EH (cell line): ENCODE measurements around the gene IGF2.

Experiments
- DNase-seq: peaks from one replicate; pipeline ENCODE4 v3.0.0-alpha.2; 2015; ENCODE audit warnings: low read depth

IGF2 gene

DNA sequence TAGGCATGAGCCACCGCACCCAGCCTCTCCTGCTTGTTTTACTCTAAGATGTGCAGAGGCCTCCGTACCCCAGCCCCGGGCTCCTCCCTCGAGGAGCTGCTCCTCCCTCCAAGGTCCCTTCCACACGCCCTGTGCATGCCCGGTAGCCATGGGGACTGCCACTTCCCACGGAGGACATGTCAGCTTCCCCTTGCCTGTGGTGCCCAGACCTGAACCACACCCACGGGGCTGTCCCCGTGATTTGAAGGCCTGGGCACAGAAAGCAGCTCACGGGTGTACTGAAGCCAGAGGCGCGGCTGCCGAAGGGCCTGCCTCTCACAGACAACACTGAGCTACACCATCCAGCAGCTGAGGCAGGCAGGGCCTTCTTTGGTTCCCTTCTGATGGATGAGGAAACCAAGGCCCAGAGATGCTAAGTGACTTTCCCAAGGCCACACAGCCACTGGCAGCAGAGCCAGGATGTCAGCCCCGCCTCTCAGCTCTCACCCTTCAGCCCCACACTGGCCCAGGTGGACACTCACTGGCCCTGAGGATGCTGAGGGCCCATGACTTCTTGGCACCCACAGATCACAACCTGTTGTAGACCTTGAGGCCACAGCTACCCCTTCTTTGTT is 14.5 kb upstream of the IGF2 start:
- DNase-seq: no peak

DNA sequence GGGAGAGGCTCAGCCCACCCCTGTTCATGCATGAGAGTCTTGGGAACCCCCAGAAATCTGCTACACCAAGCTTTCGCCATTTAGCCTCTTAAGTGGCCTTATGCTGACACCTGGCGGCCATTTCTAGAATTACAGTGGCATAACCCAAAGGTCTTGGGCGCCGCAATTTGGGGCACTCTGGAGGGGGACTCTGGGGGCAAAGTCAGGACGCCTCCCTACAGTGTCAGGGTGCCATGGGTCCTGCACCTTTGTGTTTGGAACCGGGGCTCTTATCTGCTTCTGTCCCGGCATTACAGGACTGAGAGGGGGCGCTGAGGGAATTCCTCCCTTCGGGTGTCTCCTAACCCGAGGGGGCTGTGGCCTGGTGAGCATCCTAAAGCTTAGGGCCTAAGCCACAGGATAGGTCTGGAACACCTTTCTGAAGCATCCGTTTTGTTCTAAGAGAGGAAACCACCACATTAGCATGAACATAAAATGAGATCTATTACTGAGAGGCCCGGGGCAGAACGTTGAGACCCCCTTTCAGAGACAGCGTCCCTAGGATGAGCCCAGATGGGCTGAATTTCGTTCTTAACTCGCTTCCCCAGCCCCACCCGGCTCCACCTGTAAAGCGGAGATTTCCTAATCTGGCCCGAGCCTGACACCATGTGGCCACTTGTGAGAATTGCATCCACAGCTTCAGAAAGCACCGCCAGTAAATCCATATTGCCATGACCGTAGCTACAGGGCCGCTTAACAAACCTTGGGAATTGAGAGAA is 12.5 kb upstream of the IGF2 start:
- peak; percentile 71 for DNase-seq

DNA sequence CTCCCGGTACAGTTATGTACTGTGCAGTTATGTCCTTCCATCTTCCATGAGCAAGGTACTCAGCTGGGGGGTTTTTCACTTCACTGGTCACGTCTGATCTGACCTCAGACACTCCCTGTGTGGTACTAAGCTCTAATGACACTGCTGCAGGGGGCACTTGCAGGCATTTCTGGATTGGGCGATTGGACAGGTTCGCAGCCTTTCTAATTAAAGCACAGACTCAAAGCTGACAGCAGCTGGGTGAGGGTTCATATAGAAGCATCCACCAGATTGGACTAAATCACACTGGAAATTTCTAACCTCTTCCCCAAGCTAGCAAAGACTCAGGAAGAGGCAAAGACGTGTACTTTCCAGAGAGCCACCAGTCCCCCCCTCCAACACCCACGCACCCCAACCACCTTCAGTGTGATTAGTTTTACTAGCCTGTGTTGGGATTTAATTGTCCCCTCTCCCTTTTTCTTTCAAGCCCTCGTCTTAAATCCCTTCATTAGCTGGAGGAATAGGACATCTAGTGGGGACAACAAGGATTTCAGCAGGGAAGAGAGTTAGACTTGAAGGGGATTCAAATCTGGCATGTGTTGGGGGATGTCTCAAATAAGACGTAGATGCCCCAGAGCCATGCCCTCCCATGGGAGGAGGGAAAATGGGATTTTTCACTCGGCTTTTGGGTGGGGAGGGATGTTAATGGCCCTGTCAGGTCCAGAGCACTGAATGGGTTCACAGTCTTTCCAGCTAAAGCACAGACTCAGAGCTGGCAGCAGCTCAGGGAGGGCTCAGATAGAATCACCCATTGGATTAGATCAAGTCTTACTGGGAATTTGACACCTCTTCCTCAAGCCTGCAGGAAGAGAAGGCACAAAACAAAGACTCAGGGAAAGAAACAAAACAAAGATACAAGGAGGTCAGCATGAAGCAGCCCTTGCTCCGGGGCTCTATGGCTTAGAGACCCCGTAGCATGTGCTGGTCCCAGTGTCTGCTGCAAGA is 11.0 kb upstream of the IGF2 start:
- peak; percentile 56 for DNase-seq

DNA sequence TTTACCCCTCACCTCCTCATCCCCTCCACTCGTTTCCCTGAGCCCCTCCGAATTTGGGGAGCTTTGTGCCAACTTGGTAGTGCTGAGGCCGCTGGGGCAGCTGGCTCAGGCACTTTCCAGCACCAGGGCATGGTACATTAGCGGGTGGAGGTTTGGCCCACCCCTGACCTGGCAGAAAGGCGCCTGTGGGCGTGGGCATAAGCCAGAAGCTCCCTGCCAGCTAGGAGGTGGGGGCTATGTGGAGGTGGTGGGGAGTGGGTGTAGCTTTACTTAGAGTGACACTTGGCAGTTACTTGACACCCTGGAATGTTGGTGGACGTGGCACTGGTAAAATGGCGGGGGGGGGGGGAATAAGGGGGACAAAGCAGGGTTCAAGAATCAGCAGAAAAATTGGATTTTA is 10.3 kb upstream of the IGF2 start:
- DNase-seq: no peak

DNA sequence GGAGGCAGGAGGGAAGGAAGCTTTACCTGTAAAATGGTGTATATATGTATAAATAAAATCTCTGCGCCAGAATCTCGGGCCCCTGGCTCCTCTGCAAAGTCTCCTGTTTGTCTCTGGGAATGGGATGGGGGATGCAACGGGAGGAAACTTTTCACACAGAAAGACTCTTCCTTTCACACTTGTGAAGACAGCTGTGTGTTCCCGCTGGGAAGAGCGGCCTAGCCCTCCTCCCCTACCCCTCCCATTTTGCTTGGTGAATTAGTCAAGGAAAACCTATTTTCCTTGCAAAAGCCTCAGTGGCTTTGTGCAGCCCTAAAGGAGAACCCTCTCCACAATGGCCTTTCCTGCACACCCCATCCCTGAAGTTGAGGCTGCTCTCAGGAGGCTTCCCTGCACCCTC is 9.4 kb upstream of the IGF2 start:
- DNase-seq: no peak

DNA sequence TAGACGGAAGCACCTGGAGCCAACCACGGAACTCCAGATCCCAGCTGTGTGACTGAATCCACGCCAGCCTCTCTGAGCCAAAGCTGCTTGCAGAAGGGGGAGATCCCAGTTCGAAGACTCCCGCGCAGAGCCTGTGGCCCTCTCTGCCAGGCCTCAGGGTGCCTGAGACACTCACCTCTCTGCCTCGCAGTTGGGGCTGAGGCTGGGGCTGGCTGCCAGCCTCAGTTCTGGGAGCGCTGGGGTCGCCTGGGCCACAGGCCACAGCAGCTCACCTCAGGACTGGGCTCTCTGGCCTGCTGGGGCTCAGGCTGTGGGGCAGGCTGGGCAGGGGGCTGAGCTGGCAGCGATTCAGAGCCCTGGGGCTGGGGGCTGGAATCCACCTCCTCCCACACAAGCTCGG is 8.2 kb upstream of the IGF2 start:
- no peak for DNase-seq

DNA sequence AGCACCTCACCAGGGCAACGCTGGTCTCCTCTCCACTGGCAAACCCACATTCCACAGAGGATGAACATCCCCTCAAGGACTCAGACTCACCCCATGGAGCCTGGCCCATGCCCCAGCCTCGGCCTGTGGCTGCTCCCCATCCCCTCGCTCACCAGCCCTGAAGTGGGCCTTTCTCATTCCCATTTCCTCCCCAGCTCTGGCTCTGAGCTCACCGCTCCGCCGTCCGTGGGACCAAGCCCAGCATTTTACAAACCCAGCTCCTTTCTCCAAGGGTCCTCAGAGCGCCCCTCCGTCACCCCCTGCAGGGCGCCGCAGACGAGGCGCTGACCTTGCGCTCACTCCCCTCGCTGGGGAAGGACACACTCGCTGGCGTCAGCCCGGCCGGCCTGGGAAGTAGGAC is 6.9 kb upstream of the IGF2 start:
- DNase-seq: no peak

DNA sequence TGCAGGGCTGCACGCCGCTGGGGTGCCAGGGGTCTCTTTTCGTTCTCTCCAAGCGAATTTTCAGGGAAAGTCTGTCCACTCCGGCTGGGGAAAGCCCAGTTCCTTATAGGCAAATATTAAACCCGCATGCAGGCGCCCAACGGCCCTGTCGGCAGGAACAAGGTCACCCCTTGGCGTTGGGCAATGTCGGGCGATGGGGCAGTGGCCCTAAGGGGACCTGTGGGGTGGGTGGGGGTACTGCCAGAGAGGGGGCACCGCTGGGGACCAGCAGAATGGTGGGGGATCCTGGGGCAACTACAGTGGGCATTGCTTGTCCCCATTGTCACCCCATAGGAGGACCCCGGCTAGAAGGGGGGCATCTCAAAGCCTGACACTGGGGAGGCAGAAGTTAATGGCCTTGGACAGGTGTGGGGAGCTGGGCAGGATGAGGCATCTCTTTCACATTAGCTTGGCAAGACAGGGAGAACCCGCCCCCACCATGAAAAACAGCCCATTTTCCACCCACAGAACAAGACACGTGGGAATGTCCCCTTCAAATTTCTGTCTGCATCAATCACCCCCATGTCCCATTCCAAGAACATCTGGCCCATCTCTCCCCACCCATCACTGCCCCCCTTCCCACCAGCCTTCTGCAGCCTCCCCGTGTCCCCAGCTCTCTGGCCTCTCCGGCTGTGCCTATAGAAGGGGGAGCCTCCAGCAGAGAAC is 5.5 kb upstream of the IGF2 start:
- DNase-seq: no peak

DNA sequence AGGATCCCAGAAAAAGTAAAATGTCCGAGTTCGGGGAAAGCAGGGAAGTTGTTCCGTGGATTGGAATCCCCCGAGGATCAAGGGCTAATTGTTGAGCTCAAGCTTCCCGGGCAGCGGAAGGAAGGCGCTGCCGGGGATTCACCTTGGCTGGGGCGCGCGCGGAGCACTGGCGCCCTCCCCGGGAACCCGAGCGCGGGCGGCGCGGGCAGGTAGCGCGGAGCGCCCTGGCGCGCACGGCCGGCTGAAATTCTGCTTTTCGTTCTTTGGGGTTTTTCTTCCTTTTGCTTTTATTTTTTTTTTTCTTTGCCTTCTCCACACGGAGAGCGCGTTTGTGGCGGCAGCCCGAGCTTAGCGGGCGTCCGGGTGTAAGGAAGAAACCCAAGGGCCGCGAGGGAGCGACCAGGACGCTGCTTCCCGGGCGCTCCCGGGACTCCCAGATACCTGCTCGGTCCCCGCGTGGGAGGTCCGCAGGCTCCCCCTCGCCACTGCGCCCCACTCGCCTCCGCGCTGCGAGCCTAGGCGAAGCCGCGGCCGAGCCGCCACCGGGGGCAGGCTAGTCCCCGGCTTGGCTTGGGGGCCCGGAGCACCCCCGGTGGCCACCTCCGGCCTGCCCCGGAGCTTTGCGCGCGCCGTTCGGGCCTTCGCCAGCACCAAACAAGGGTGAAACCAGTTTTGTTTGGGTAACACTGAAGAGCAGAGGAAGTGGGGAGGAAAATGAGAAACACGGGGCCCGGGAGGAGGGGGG is 4.8 kb upstream of the IGF2 start:
- no peak for DNase-seq

DNA sequence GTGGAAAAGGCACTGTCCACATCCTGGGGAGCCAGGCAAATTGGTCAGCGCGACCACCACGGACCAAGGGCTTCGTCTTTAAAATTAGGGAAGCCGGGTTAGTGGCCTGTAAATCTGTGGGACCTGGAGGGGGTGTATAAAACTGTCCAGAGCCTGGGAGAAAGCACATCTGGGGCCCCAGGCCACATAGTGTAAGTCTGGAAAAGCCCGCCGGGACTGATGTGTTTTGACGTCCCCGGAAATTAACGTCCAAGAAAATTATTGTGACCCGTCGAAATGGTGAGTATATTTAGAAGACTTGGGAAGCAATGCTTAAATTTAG is 4.2 kb upstream of the IGF2 start:
- DNase-seq: no peak

DNA sequence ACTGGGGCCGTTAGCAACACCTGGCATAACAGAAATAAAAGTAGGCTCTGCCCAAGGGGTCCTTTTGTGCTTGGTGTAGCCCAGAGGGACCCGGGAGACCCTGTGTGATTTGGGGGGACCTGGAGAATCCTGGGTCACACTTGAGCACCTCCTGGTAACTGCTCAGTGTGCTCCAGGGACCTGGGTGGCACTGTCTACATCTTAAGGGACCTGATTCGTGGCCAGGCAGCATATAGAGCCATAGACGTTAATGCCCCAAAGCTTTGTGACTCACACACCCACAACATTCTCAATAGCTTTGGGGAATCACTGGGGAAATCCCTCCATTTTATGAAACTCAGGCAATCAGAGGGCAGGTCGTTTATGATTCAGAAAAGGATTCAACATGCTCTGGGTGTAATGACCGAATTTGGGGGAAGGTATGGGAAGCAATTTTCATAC is 3.6 kb upstream of the IGF2 start:
- peak; percentile 59 for DNase-seq

DNA sequence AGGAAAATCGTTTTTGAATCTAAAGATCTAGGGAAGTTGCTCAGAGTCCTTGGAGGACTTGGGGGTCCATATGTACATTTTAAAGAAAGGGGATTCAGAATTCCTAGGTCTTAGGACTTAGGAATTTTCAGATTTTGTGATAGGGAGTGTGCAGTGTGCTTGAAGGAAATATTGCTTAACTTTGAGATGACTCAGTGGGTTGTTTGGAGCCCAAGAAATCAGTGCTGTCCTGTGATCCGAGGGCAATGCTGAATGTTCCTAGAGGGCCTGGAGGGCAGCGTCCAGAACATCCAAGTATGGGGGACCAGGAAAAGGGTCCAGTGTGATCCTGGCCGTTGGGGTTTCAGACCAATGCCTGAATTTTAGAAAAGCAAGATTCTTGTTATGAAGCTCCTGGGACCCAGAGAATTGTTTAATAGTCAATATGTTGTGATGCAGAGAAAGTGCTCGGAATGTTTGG is 3.1 kb upstream of the IGF2 start:
- DNase-seq: peak; percentile 51

DNA sequence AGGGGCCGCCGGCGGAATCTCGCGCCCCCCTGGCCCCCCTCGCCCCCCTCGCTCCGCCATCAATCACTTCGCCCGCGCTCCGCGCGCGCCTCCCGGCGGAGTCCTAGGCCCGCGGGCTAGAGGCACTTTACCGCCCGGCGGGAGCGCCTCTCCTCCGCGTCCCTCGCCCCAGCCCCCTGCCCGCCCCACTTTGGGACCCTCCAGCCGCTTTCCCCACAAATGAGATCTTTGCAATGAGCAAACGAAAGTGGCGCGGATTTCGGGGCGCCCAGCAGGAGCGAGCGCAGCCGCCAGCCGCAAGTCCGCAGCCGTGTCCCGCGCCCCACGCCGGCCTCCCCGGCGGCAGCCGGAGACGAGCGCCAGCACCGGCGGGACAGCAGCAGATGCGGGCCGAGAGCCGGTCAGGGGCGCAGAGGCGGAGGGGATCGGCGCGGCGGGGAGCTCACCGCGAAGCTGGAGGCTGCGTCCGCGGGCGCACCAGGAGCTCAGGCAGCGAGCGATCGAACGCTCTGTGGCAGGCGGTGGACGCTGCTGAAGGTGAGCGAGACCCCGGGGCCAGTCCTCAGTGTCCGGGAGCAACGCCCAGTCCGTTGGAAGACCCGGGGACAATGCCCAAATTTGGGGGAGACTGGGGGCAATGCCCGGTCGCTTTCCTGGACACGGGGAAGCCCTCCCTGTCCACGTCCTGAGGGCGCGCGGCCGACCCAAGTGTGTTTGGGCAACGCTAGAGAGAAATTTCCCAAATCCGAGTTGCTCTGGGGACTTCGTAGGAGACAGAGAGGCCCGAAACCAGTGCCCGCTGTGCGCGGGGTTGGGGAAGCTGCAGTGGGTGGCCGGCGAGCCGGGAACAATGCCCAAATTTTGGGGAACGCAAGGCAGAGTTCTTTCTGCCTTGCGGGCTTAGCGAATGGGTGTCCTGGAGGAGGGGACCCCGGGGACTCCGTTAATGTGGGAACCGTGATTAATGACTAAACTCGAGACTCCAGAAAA is 1.5 kb upstream of the IGF2 start:
- DNase-seq: no peak

DNA sequence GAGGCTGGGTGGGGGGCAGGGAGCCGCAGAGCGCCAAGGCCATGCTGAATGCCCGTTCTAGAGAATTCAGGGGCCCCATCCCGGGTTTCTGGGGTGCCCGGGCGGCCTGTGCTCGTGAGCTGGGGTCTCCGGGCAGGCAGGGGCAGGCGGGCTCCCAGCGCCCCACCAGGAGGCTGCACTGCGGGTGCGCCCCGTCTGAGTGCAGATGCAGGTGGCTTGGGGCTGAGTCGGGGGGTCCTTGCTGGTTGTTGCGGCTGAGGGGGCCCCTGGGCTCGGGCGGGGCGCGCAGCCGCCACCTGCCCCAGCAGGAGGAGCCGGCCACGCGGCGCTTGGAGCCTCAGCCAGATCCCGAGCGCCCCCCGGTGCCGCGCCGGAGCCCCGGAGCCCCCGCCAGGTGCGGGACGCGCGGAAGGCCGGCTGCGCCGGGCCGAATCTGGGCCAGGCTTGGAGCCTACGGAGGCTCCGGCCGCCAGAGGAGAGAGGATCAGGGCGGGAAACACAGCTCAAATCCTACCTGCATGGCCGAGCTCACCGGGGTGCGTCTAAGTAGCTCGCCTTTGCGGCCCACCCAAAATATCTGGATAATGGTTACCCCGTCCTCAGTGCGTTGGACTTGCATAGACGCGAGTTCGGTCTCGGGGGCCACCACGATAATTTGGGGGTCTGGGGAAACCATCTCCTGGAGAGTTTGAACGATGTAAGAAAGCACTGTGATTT is 590 bp upstream of the IGF2 start:
- no peak for DNase-seq

DNA sequence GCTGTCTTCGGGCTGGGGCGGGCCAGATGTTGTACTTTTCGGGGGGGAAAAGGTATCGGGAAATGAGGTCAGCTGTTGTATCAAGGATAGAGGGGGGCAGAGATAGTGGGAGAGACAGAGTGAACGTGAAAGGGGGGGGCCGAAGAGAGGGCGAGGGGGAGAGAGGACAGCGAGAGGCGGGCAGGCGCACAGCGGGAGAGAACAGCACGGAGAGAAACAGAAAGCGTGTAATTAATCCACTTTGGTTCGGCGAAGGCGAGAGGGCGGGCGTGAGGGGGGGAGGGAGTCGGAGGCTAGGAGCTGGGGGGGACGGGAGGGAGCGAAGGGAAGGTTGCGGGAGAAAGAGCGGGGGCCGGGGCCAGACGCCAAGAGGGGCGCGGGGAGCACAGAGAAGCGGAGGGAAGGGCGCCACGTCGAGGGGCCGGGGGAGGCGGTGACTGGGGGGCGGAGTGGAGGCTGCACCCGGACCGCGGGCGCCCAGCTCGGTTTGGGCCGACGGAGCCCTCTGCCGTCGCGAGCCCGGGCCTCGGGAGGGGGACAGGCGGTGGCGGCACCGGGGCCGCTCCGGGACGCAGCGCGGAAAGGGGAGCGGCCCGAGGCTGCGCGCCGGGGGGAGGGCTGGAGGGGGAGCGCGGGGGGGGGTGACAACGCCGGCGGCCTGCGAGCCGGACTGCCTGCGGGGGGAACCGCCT is 612 bp downstream of the IGF2 start:
- no peak for DNase-seq

DNA sequence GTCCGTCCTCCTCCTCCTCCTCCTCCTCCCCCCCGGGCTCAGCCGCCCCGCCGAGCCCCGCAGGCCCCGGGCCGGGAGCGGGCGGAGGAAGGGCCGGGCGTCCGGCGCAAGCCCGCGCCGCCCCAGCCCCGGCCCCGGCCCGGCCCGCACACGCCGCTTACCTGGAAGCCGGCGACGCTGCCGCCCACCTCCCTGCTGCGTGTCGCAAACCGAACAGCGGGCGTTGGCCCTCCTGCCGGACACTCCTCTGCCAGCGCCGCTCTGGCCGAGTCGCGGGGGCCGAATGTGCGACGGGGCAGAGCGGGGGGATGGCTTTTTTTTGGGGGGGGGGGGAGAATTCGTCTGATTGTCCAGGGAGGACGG is 1.1 kb downstream of the IGF2 start:
- DNase-seq: no peak

DNA sequence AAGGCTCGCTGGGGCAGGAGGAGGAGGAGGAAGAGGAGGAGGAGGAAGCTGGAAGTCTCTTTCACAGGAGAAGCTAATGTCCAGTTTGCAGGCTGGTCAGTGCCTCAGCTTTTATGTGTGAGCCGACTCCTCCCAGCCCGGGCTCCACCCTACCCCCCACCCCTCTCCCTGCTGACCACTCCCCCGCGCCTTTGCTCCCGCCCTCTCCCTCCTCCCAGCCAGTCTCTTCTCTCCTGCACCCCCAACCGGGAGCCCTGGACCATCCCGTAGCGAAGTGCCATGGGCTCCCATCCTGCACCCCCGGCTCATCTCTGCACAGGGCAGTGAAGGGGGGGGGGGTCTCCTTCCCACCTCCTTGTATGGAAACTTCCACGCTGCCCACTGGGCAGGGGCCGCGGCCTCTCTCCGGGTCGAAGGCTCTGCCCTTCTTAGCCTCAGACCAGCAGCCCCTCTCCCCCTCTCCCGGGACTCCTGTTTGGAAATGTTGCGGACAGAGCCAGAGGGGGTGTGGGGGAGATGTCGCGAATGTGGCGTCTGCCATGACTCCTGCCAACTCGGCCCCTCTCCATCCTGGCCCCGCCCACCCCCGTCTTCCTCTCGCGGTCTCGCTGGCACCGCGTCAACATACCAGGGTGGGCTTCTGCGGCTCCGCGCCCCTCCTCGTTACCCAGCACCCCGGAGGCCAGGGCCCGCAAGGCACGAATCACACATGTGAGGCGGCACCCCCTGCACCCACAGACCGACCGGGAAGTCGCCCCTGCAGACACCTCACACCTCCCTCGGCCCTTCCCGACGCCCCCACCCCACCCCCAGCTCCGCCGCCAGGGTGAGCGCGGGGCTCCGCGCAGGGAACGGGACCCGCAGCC is 1.8 kb downstream of the IGF2 start:
- peak; percentile 76 for DNase-seq

DNA sequence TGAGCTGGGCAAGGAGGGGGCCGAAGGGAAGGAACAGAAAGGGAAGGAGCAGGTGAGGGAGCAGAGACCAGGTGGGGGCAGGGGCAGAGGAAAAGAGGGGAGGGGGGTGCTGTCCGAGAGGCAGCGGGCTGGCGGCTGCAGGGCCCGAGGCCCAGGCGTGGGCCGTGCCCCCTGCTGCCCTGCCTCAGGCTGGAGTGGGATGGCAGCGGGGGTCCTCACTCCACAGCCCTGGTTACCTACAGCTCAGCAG is 2.3 kb downstream of the IGF2 start:
- no peak for DNase-seq
